GM12873 (cell line): ENCODE data around the gene PLXNA4.

Experiments used
- CTCF ChIP-seq: IDR thresholded peaks from 2 replicates; pipeline ENCODE4 v1.5.1; 2012; ENCODE audit warnings: low read depth, mild to moderate bottlenecking, moderate library complexity, low read length, control low read depth; ENCODE audit not compliant: insufficient read depth; ENCODE audit errors: missing control alignments

Gene PLXNA4

GRCh38 chr7:132214452-132214851 is 361.8 kb downstream of the PLXNA4 start:
- no peak for TF ChIP-seq CTCF

- TF ChIP-seq CTCF = no peak
These were observed 362.7 kb downstream of the PLXNA4 start for GRCh38 chr7:132213583-132213982.

- no peak for TF ChIP-seq CTCF
These were observed 364.3 kb downstream of the PLXNA4 start for GRCh38 chr7:132211971-132212370.

- no peak for TF ChIP-seq CTCF
These were observed 365.4 kb downstream of the PLXNA4 start for GRCh38 chr7:132210821-132211220.

- TF ChIP-seq CTCF = no peak
These were observed 368.5 kb downstream of the PLXNA4 start for GRCh38 chr7:132207782-132208181.

GRCh38 chr7:132207211-132207610 is 369.1 kb downstream of the PLXNA4 start:
- TF ChIP-seq CTCF = no peak

GRCh38 chr7:132206594-132206993 is 369.7 kb downstream of the PLXNA4 start:
- no peak for TF ChIP-seq CTCF

GRCh38 chr7:132205509-132205908 is 370.8 kb downstream of the PLXNA4 start:
- TF ChIP-seq CTCF = no peak
